Vagina (tissue), 2 donors: Measurements from ENCODE around the gene KRT38. TPM values are rescaled to one million over a fixed set of nuclear protein-coding genes. Genes with fewer than 3 reads are reported as not detected.
A peak's percentile ranks its signal among the peaks of the same experiment; 100 is the strongest.

Source experiments
- DNase-seq, 2 donors: peaks; one replicate each; pipeline ENCODE4 v3.0.0-alpha.2; 2017; ENCODE audit errors: extremely low spot score in 2 of 2
- H3K27ac ChIP-seq: fragments of 200-600 bp; sonication (generic); one replicate; pipeline ENCODE4 v1.5.1; 2019
- H3K27me3 ChIP-seq: fragments of 200-600 bp; sonication (generic); one replicate; pipeline ENCODE4 v1.5.1; 2019
- H3K36me3 ChIP-seq, 2 donors: fragments of 200-600 bp; sonication (generic); one replicate each; pipeline ENCODE4 v1.5.1; 2017 to 2019
- H3K4me1 ChIP-seq: fragments of 200-600 bp; sonication (generic); one replicate; pipeline ENCODE4 v1.5.1; 2019
- H3K4me3 ChIP-seq, 2 donors: fragments of 200-600 bp; sonication (generic); 1 replicate in 1 of 2; 2 replicates in 1 of 2; pipeline ENCODE4 v1.5.1; 2016 to 2019
- H3K9me3 ChIP-seq: fragments of 200-600 bp; sonication (generic); one replicate; pipeline ENCODE4 v1.5.1; 2019
- CTCF ChIP-seq, 3 experiments: fragments of 450-650 bp in 2 of 3; fragments of 200-600 bp in 1 of 3; sonication (generic) in 1 of 3; IDR thresholded peaks; one replicate each; pipeline ENCODE4 v1.5.1; 2017 to 2019; ENCODE audit warnings: antibody characterized with exemption in 3 of 3, mild to moderate bottlenecking in 2 of 3, moderate library complexity in 2 of 3
- POLR2A ChIP-seq, 2 donors: fragments of 450-650 bp; IDR thresholded peaks; one replicate each; pipeline ENCODE4 v1.6.1; 2017; ENCODE audit warnings: antibody characterized with exemption in 2 of 2, mild to moderate bottlenecking in 2 of 2, moderate library complexity in 2 of 2
- POLR2AphosphoS5 ChIP-seq, 2 donors: sonication (generic); formaldehyde crosslinking; IDR thresholded peaks; one replicate each; pipeline ENCODE4 v1.9.0; 2017; ENCODE audit warnings: antibody characterized with exemption in 2 of 2, mild to moderate bottlenecking in 2 of 2, low read depth in 1 of 2; ENCODE audit not compliant: insufficient read depth in 1 of 2
- intact Hi-C: fragments of 100-400 bp; cut with DNase I; formaldehyde crosslinking; loops from one replicate; pipeline ENCODE4 v1.15.1; 2023
- total RNA-seq: library from RNA; depleted of rRNA; stranded (reverse); fragments of >200 nt; gene quantifications from one replicate; pipeline ENCODE4 v1.2.3, GENCODE V29; 2016

KRT38 gene
- total RNA-seq, 1 donor from 2014 or later, result not detected

DNA sequence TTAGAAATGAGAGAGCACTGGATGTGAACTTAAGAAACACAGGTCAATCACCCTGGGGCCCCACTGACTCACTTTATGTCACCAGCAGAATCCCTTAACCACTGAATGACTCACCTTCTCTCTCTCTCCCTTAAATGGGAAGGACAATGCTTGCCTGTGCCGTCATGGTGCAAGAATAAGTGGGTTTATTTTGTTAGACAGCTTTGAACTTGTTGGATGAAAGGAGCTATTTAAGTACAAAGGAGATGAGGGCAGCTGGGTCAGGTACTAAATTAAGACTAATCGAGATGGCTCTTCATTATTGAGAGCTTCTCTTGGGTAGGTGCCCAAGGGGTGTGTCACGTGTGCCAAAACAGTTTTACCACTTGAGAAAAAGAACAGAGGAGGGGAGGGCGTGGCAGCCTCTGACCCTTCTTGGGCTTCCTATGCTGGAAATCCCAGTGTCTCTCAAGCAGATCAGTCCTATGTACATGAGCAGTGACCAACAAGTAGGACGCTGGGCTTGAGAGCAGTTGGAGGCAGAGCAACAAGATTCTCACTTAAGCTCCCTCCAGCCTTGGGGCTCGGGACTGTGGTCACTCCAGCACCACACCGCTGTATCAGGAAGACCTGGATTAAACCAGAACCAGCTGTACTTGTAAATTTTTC, 36.6 kb downstream of the KRT38 start:
- H3K27ac ChIP-seq, result peak overlapping the region; percentile 54
- intact Hi-C loops, result no loop called here
- DNase-seq, result no peak
- TF ChIP-seq CTCF (IDR thresholded peaks at IDR 0.05) (no peak), POLR2AphosphoS5 (IDR thresholded peaks at IDR 0.05; ENCODE audit: insufficient read depth in 1 of 2, low read depth in 1 of 2) (peak in 1 of 2 donors; percentile 80)
- H3K4me3 ChIP-seq, result no peak overlapping the region
- H3K9me3 ChIP-seq, result no peaks in the 10 kb centered on the region
- no peaks in the 10 kb centered on the region for H3K36me3 ChIP-seq
- H3K4me1 ChIP-seq, result peaks cover 37% of the 10 kb centered on the region
- no peaks in the 10 kb centered on the region for H3K27me3 ChIP-seq

DNA sequence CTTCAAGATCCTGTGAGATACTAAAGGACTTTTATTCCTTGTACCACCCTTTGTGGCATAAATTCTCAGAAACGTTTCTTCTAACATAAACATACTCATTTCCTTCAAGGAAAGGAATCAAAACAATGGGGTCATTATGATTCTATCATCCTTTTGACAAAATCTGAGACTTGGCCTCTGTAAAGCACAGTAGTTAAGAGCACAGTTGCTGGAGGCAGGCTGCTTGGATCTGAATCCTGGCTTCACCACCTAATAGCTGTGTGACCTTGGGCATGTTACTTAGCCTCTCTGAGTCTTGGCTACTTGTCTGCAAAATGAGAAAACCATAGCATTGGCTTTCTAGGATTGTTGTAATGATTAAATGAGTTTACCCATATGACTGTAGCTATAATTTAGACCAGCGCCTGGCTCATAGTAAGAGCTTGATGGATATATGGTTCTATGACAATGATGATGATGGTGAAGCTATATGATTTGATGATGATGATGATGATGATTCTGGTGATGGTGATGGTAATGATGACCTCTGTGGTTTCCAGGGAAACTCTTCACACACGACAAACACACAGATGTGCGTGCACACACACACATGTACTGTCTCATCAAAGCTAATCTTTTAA, 37.3 kb downstream of the KRT38 start:
- Histone ChIP-seq H3K4me3 (no peak overlapping the region), H3K9me3 (no peaks in the 10 kb centered on the region), H3K27me3 (no peaks in the 10 kb centered on the region), H3K27ac (peak overlapping the region; percentile 54), H3K36me3 (no peaks in the 10 kb centered on the region), H3K4me1 (peaks cover 37% of the 10 kb centered on the region)
- DNase-seq, result no peak
- no peak for TF ChIP-seq POLR2AphosphoS5 (IDR thresholded peaks at IDR 0.05; ENCODE audit: insufficient read depth in 1 of 2, low read depth in 1 of 2)
- TF ChIP-seq POLR2A (IDR thresholded peaks at IDR 0.05), result no peak
- TF ChIP-seq CTCF (IDR thresholded peaks at IDR 0.05), result no peak
- intact Hi-C loops, result no loop called here

- no peaks in the 10 kb centered on the region for H3K36me3 ChIP-seq
- H3K27me3 ChIP-seq, result no peaks in the 10 kb centered on the region
- H3K4me3 ChIP-seq, result no peak overlapping the region
- intact Hi-C loops, result no loop called here
- no peaks in the 10 kb centered on the region for H3K9me3 ChIP-seq
- peaks cover 37% of the 10 kb centered on the region for H3K4me1 ChIP-seq
- no peak overlapping the region for H3K27ac ChIP-seq
- TF ChIP-seq POLR2AphosphoS5 (IDR thresholded peaks at IDR 0.05; ENCODE audit: insufficient read depth in 1 of 2, low read depth in 1 of 2), result no peak
- DNase-seq, result no peak
Measured at GRCh38 chr17:41402161-41402560, 38.6 kb downstream of the KRT38 start.

GRCh38 chr17:41396996-41397660, 43.7 kb downstream of the KRT38 start, which contains the start of gene KRT31:
Gene KRT31, minus strand, starts transcription at chr17:41397608. Its CDS starts 69 bp downstream, at chr17:41397539.
- intact Hi-C loops, result no loop called here

GRCh38 chr17:41396340-41396739, 44.4 kb downstream of the KRT38 start:
- TF ChIP-seq POLR2AphosphoS5 (IDR thresholded peaks at IDR 0.05; ENCODE audit: insufficient read depth in 1 of 2, low read depth in 1 of 2) (no peak), CTCF (IDR thresholded peaks at IDR 0.05) (no peak), POLR2A (IDR thresholded peaks at IDR 0.05) (no peak)
- Histone ChIP-seq H3K4me1 (peaks cover 26% of the 10 kb centered on the region), H3K27me3 (no peaks in the 10 kb centered on the region), H3K36me3 (no peaks in the 10 kb centered on the region), H3K27ac (no peak overlapping the region), H3K9me3 (no peaks in the 10 kb centered on the region), H3K4me3 (no peak overlapping the region)
- DNase-seq, result no peak
- intact Hi-C loops, result no loop called here

More at GRCh38 chr17:41396996-41397660, 43.7 kb downstream of the KRT38 start, which contains the start of gene KRT31:
- Histone ChIP-seq H3K9me3 (no peaks in the 10 kb centered on the region), H3K27me3 (no peaks in the 10 kb centered on the region), H3K27ac (no peak within 1 kb of the TSS), H3K4me1 (peaks cover 30% of the 10 kb centered on the region), H3K4me3 (no peak within 1 kb of the TSS), H3K36me3 (no peaks in the 10 kb centered on the region)
- DNase-seq, result no peak
- no peak for TF ChIP-seq POLR2A (IDR thresholded peaks at IDR 0.05)
- TF ChIP-seq CTCF (IDR thresholded peaks at IDR 0.05), result no peak
- no peak for TF ChIP-seq POLR2AphosphoS5 (IDR thresholded peaks at IDR 0.05; ENCODE audit: insufficient read depth in 1 of 2, low read depth in 1 of 2)
